HCT116 (cell line): ENCODE results near the gene MYH3. TPM values are rescaled to one million over a fixed set of nuclear protein-coding genes. Genes with fewer than 3 reads are reported as not detected.

Experiments
- ATAC-seq: fragments of 200-7000 bp; cut with Tn5 transposase; 2 replicates; pipeline ENCODE4 v1.9.1; 2020; ENCODE audit warnings: mild to moderate bottlenecking, moderate library complexity
- BruUV-seq: library from RNA; stranded (reverse); fragments of 400-500 nt; replicated peaks from 2 replicates; lab custom pipeline; 2021; lab: Mats Ljungman, UMichigan
- CTCF ChIA-PET: fragments of 300-600 bp; sonication (Branson Sonifier 250); formaldehyde crosslinking; loops from one replicate; lab custom pipeline; 2021; ENCODE audit warnings: antibody characterized with exemption; lab: Charles Lee
- POLR2A ChIA-PET: fragments of 300-600, 350-600 bp; sonication (Branson Sonifier 250); formaldehyde crosslinking; loops from one replicate; lab custom pipeline; 2021; ENCODE audit warnings: antibody characterized with exemption; lab: Charles Lee
- RAD21 ChIA-PET, 2 experiments: fragments of 300-600 bp; sonication (Branson Sonifier 250); formaldehyde crosslinking; loops; one replicate each; lab custom pipeline; 2023; ENCODE audit warnings: low total read pairs in 2 of 2; ENCODE audit not compliant: uncharacterized antibody in 2 of 2, unreplicated experiment in 2 of 2, low non-redundant PET in 1 of 2; lab: Charles Lee
- DNase-seq: peaks from one replicate; pipeline ENCODE4 v3.0.0-alpha.2; 2010; ENCODE audit warnings: low read depth, low spot score
- H2AFZ ChIP-seq: fragments of 200-600 bp; shearing (Covaris generic), sonication (generic); 2 replicates; pipeline ENCODE4 v1.6.1; 2017; ENCODE audit warnings: low read depth, mixed run types, mixed read lengths, antibody characterized with exemption, low read length; ENCODE audit not compliant: poor library complexity, severe bottlenecking
- H3K27ac ChIP-seq: 2 replicates; pipeline ENCODE4 v1.5.1; 2012; ENCODE audit warnings: low read depth, low read length
- H3K27me3 ChIP-seq: fragments of 200-600 bp; sonication (generic); 2 replicates; pipeline ENCODE4 v1.6.1; 2016; ENCODE audit warnings: mixed run types, low read length, mixed read lengths; ENCODE audit not compliant: insufficient read depth
- H3K36me3 ChIP-seq, 2 experiments: fragments of 200-500 bp in 1 of 2; fragments of 200-600 bp in 1 of 2; sonication (Bioruptor generic) in 1 of 2; sonication (generic) in 1 of 2; 2 replicates each; pipeline versions ENCODE4 v1.5.1 to v1.6.1; 2014 to 2016; ENCODE audit warnings: low read length in 2 of 2, inconsistent platforms in 1 of 2, mixed read lengths in 1 of 2, mixed run types in 1 of 2; ENCODE audit not compliant: insufficient read depth in 2 of 2, control insufficient read depth in 1 of 2
- H3K4me1 ChIP-seq, 2 experiments: fragments of 200-600 bp in 1 of 2; sonication (generic) in 1 of 2; 2 replicates each; pipeline versions ENCODE4 v1.5.1 to v1.6.1; 2012 to 2017; ENCODE audit warnings: low read length in 2 of 2, inconsistent platforms in 1 of 2, mild to moderate bottlenecking in 1 of 2, mixed read lengths in 1 of 2, mixed run types in 1 of 2, moderate library complexity in 1 of 2; ENCODE audit not compliant: insufficient read depth in 2 of 2, control insufficient read depth in 1 of 2
- H3K4me2 ChIP-seq: fragments of 200-600 bp; sonication (generic); 2 replicates; pipeline ENCODE4 v1.6.1; 2017; ENCODE audit warnings: mixed run types, low read length, mixed read lengths
- H3K4me3 ChIP-seq, 2 experiments: fragments of 200-600 bp in 1 of 2; sonication (generic) in 1 of 2; replicated peaks in 1 of 2; 2 replicates each; pipeline ENCODE4 v1.5.1; 2011 to 2016; ENCODE audit warnings: low read length in 2 of 2, control low read depth in 1 of 2, low read depth in 1 of 2, mild to moderate bottlenecking in 1 of 2, mixed read lengths in 1 of 2, mixed run types in 1 of 2
- H3K79me2 ChIP-seq: fragments of 200-600 bp; sonication (generic); 2 replicates; pipeline ENCODE4 v1.6.1; 2017; ENCODE audit warnings: mild to moderate bottlenecking, mixed run types, low read length, moderate library complexity, mixed read lengths; ENCODE audit not compliant: insufficient read depth
- H3K9ac ChIP-seq: fragments of 200-600 bp; sonication (generic); 2 replicates; pipeline ENCODE4 v1.6.1; 2016; ENCODE audit warnings: low read length, mixed read lengths
- H3K9me2 ChIP-seq: fragments of 200-600 bp; sonication (generic), shearing (Covaris generic); 2 replicates; pipeline ENCODE4 v1.6.1; 2017; ENCODE audit warnings: mixed run types, mild to moderate bottlenecking, moderate library complexity; ENCODE audit not compliant: insufficient read depth
- H3K9me3 ChIP-seq, 2 experiments: fragments of 200-500 bp in 1 of 2; fragments of 200-600 bp in 1 of 2; sonication (Bioruptor generic) in 1 of 2; sonication (generic) in 1 of 2; 2 replicates each; pipeline ENCODE4 v1.6.1; 2014 to 2017; ENCODE audit warnings: low read length in 2 of 2, mixed read lengths in 2 of 2, inconsistent platforms in 1 of 2, low read depth in 1 of 2, mild to moderate bottlenecking in 1 of 2, mixed run types in 1 of 2, moderate library complexity in 1 of 2; ENCODE audit not compliant: control insufficient read depth in 1 of 2, insufficient read depth in 1 of 2
- H4K20me1 ChIP-seq: fragments of 200-600 bp; sonication (generic), shearing (Covaris generic); 2 replicates; pipeline ENCODE4 v1.6.1; 2017; ENCODE audit warnings: mixed run types, mild to moderate bottlenecking, moderate library complexity; ENCODE audit not compliant: insufficient read depth
- ATF3 ChIP-seq: IDR thresholded peaks from 2 replicates; pipeline ENCODE4 v1.6.1; 2012
- CEBPB ChIP-seq: IDR thresholded peaks from 2 replicates; pipeline ENCODE4 v1.6.1; 2012; ENCODE audit warnings: low read depth
- CTCF ChIP-seq, 3 experiments: fragments of 200-600 bp in 1 of 3; sonication (generic) in 1 of 3; IDR thresholded peaks in 2 of 3; conservative IDR thresholded peaks in 1 of 3; 2 replicates each; pipeline ENCODE4 v1.5.1; 2012 to 2017; ENCODE audit warnings: low read depth in 2 of 3, low read length in 2 of 3, antibody characterized with exemption in 1 of 3, borderline replicate concordance in 1 of 3, control low read depth in 1 of 3, mild to moderate bottlenecking in 1 of 3, mixed read lengths in 1 of 3, mixed run types in 1 of 3, moderate library complexity in 1 of 3; ENCODE audit not compliant: insufficient read depth in 1 of 3
- EGR1 ChIP-seq: IDR thresholded peaks from 2 replicates; pipeline ENCODE4 v1.6.1; 2012; ENCODE audit warnings: low read depth
- EZH2 ChIP-seq: fragments of 200-600 bp; sonication (generic); IDR thresholded peaks from 2 replicates; pipeline ENCODE4 v1.6.1; 2017; ENCODE audit warnings: antibody characterized with exemption, mixed run types
- EZH2phosphoT487 ChIP-seq: fragments of 200-600 bp; IDR thresholded peaks from 2 replicates; pipeline ENCODE4 v1.6.1; 2018; ENCODE audit warnings: antibody characterized with exemption, borderline replicate concordance
- FOSL1 ChIP-seq: IDR thresholded peaks from 2 replicates; pipeline ENCODE4 v1.6.1; 2012; ENCODE audit warnings: low read depth
- JUND ChIP-seq: IDR thresholded peaks from 2 replicates; pipeline ENCODE4 v1.6.1; 2012
- MAX ChIP-seq: IDR thresholded peaks from 2 replicates; pipeline ENCODE4 v1.6.1; 2012
- POLR2AphosphoS5 ChIP-seq: IDR thresholded peaks from 2 replicates; pipeline ENCODE4 v1.6.1; 2011; ENCODE audit warnings: mild to moderate bottlenecking, low read depth, low read length, moderate library complexity
- RAD21 ChIP-seq: IDR thresholded peaks from 2 replicates; pipeline ENCODE4 v1.6.1; 2012; ENCODE audit warnings: low read depth, mild to moderate bottlenecking
- SIN3A ChIP-seq: IDR thresholded peaks from 2 replicates; pipeline ENCODE4 v1.6.1; 2012; ENCODE audit warnings: low read depth
- SP1 ChIP-seq: IDR thresholded peaks from 2 replicates; pipeline ENCODE4 v1.6.1; 2012; ENCODE audit warnings: low read depth
- SRF ChIP-seq: IDR thresholded peaks from 2 replicates; pipeline ENCODE4 v1.6.1; 2012; ENCODE audit warnings: low read depth
- TCF7L2 ChIP-seq: IDR thresholded peaks from 2 replicates; pipeline ENCODE4 v1.7.0; 2011; ENCODE audit warnings: borderline replicate concordance, inconsistent platforms; ENCODE audit not compliant: insufficient read depth, insufficient read length; ENCODE audit errors: extremely low read depth
- YY1 ChIP-seq: IDR thresholded peaks from 2 replicates; pipeline ENCODE4 v1.6.1; 2011; ENCODE audit warnings: low read length, low read depth, moderate library complexity, mild to moderate bottlenecking; ENCODE audit not compliant: insufficient replicate concordance; ENCODE audit errors: extremely low read depth
- ZBTB33 ChIP-seq: IDR thresholded peaks from 2 replicates; pipeline ENCODE4 v1.6.1; 2011; ENCODE audit warnings: mild to moderate bottlenecking, low read length, moderate library complexity; ENCODE audit not compliant: insufficient replicate concordance; ENCODE audit errors: extremely low read depth
- ZFX ChIP-seq: fragments of 450-650 bp; IDR thresholded peaks from 2 replicates; pipeline ENCODE4 v1.6.1; 2017
- ZNF274 ChIP-seq: fragments of 200-500 bp; sonication (Bioruptor generic); IDR thresholded peaks from 2 replicates; pipeline ENCODE4 v1.6.1; 2014; ENCODE audit warnings: mild to moderate bottlenecking, low read depth, low read length, inconsistent platforms
- intact Hi-C: fragments of 100-400 bp; cut with micrococcal nuclease; formaldehyde crosslinking; loops from 2 replicates; pipeline ENCODE4 v1.10.0; 2022
- total RNA-seq: library from RNA; stranded (reverse); gene quantifications from one replicate; pipeline ENCODE4 v1.2.1, GENCODE V29; 2021; ENCODE audit not compliant: unreplicated experiment

The MYH3 gene
- total RNA-seq, 1 experiment from 2014 or later, result 1.6 TPM

- Histone ChIP-seq H3K4me2 (no peak overlapping the region), H3K4me3 (no peak overlapping the region), H3K4me1 (no peaks in the 10 kb centered on the region)
- intact Hi-C loops, result loop anchor here (5.0 kb wide), 1 partner anchor 213 kb away; no protein-coding TSS in a partner anchor
- TF ChIP-seq EZH2phosphoT487 (no peak), ZNF274 (no peak), SRF (no peak), CEBPB (no peak), MAX (no peak), YY1 (no peak), FOSL1 (no peak), TCF7L2 (no peak), ZBTB33 (no peak), ATF3 (no peak), EGR1 (no peak), RAD21 (no peak), EZH2 (no peak), CTCF (IDR thresholded peaks at IDR 0.05 in 2 of 3, conservative IDR thresholded peaks at IDR 0.05 in 1 of 3; ENCODE audit: borderline replicate concordance in 1 of 3, insufficient read depth in 1 of 3, low read depth in 2 of 3, low read length in 2 of 3) (no peak), ZFX (no peak), SIN3A (no peak), SP1 (no peak), POLR2AphosphoS5 (no peak), JUND (no peak)
- TF ChIP-seq, all 23 proteins: peak for 0
- CTCF ChIA-PET, result interaction anchor here (0.6 to 3.8 kb wide), 7 partner anchors 8 to 299 kb away, joined by 3 to 45 read pairs (median 4); no protein-coding TSS in a partner anchor
- RAD21 ChIA-PET, result no interaction called here
- H3K27me3 ChIP-seq, result no peaks in the 10 kb centered on the region
- no peaks in the 10 kb centered on the region for H3K9me2 ChIP-seq
- H3K9ac ChIP-seq, result no peak overlapping the region
- H3K27ac ChIP-seq, result no peak overlapping the region
- H3K36me3 ChIP-seq, result no peaks in the 10 kb centered on the region
- POLR2A ChIA-PET, result no interaction called here
- DNase-seq (no peak), ATAC-seq (no peak)
- no peak overlapping the region for H2AFZ ChIP-seq
- BruUV-seq, result no TSS peak
- H3K9me3 ChIP-seq, result no peaks in the 10 kb centered on the region
- H4K20me1 ChIP-seq, result no peaks in the 10 kb centered on the region
- no peaks in the 10 kb centered on the region for H3K79me2 ChIP-seq
These were observed 27.4 kb downstream of the MYH3 start for GRCh38 chr17:10629706-10630105.
